Gastroesophageal sphincter (tissue), 4 donors: Measurements from ENCODE around the gene USF1. TPM values are rescaled to one million over a fixed set of nuclear protein-coding genes. Genes with fewer than 3 reads are reported as not detected.

Experiments used
- ATAC-seq: fragments of 150-250 bp; one replicate; pipeline ENCODE4 v1.9.1; 2016; ENCODE audit warnings: mild to moderate bottlenecking, moderate library complexity
- H3K27ac ChIP-seq, 4 donors: fragments of 200-600 bp; sonication (generic) in 3 of 4; 1 replicate in 3 of 4; 2 replicates in 1 of 4; pipeline ENCODE4 v1.5.1; 2016 to 2019
- H3K27me3 ChIP-seq: fragments of 200-600 bp; sonication (generic); one replicate; pipeline ENCODE4 v1.5.1; 2019
- H3K36me3 ChIP-seq, 2 donors: fragments of 200-600 bp; sonication (generic); one replicate each; pipeline ENCODE4 v1.5.1; 2019; ENCODE audit warnings: control low read depth in 1 of 2
- H3K4me1 ChIP-seq, 3 donors: fragments of 200-600 bp; sonication (generic); 1 replicate in 2 of 3; 2 replicates in 1 of 3; pipeline ENCODE4 v1.5.1; 2016 to 2019; ENCODE audit warnings: control low read depth in 2 of 3
- H3K4me3 ChIP-seq, 2 donors: fragments of 200-600 bp; sonication (generic); one replicate each; pipeline ENCODE4 v1.5.1; 2019; ENCODE audit warnings: mild to moderate bottlenecking in 1 of 2, moderate library complexity in 1 of 2
- H3K9me3 ChIP-seq, 3 donors: fragments of 200-600 bp; sonication (generic); one replicate each; pipeline ENCODE4 v1.5.1; 2017 to 2019; ENCODE audit warnings: control low read depth in 2 of 3
- EP300 ChIP-seq: sonication (generic); formaldehyde crosslinking; IDR thresholded peaks from one replicate; pipeline ENCODE4 v1.6.1; 2017; ENCODE audit warnings: antibody characterized with exemption, mild to moderate bottlenecking
- POLR2A ChIP-seq, 2 donors: fragments of 450-650 bp; IDR thresholded peaks; one replicate each; pipeline ENCODE4 v1.6.1; 2017; ENCODE audit warnings: antibody characterized with exemption in 2 of 2, mild to moderate bottlenecking in 2 of 2, moderate library complexity in 1 of 2
- POLR2AphosphoS5 ChIP-seq: sonication (generic); formaldehyde crosslinking; IDR thresholded peaks from one replicate; pipeline ENCODE4 v1.6.1; 2017; ENCODE audit warnings: antibody characterized with exemption
- WGBS, 2 donors: methylation state at CpG; one replicate each; pipeline ENCODE4 v1.1.5; 2018; ENCODE audit warnings: low coverage in 1 of 2; 5-methylcytosine and 5-hydroxymethylcytosine counted together
- total RNA-seq, 4 donors: library from RNA; depleted of rRNA; stranded (reverse); fragments of >200 nt; gene quantifications; one replicate each; pipeline ENCODE4 v1.1.0, GENCODE V29; 2016
- TF ChIP-seq, protein P1 (sequence below), 4 experiments: fragments of 200-600 bp in 2 of 4; fragments of 450-650 bp in 2 of 4; sonication (generic) in 1 of 4; IDR thresholded peaks; one replicate each; pipeline ENCODE4 v1.5.1; 2017 to 2019; ENCODE audit warnings: antibody characterized with exemption in 4 of 4, mild to moderate bottlenecking in 2 of 4, moderate library complexity in 2 of 4

Gene USF1
- total RNA-seq, 4 donors from 2014 or later: 50.9 to 79.4 (median 60.5) TPM

DNA sequence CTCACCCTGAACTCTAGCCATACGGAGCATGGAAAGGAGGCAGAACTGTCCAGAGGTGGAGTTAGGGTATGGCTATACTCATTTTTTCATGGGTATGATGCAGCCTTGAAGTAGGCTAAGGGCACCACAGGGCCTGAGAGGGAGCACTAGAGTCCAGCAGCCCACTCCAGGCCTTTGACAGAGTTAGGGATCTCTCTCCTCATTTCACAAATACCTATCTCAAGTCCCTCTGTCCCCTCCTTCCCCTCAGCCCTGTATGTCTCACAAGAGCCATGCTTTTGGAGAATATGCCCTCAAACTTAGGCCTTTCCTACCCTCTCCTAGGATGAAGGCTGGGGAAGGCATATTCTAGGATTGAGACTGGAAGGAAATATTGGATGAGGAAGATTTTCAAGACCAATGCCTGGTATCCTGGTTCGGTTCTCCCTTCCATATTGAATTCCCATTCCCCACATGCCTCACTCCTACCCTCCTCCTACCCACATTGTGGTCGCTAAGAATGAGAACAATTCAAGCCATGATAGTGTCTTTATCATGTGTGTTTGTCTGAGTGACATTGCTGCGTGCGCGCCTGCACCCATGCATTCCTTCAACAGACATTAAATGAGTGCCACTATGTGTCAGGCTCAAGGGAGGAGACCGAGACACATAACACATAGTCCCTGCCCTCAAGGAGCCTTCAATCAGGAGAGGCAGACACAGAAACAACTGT lies 46.2 kb upstream of the USF1 start:
- Histone ChIP-seq H3K27ac (no peak overlapping the region), H3K36me3 (no peaks in the 10 kb centered on the region), H3K9me3 (no peaks in the 10 kb centered on the region), H3K27me3 (peaks cover 6% of the 10 kb centered on the region), H3K4me1 (peaks cover 0 to 3% (median 2%) of the 10 kb centered on the region in 3 donors), H3K4me3 (no peak overlapping the region)
- TF ChIP-seq EP300 (no peak), POLR2AphosphoS5 (no peak), POLR2A (IDR thresholded peaks at IDR 0.05) (no peak)
- TF ChIP-seq, protein P1, sequence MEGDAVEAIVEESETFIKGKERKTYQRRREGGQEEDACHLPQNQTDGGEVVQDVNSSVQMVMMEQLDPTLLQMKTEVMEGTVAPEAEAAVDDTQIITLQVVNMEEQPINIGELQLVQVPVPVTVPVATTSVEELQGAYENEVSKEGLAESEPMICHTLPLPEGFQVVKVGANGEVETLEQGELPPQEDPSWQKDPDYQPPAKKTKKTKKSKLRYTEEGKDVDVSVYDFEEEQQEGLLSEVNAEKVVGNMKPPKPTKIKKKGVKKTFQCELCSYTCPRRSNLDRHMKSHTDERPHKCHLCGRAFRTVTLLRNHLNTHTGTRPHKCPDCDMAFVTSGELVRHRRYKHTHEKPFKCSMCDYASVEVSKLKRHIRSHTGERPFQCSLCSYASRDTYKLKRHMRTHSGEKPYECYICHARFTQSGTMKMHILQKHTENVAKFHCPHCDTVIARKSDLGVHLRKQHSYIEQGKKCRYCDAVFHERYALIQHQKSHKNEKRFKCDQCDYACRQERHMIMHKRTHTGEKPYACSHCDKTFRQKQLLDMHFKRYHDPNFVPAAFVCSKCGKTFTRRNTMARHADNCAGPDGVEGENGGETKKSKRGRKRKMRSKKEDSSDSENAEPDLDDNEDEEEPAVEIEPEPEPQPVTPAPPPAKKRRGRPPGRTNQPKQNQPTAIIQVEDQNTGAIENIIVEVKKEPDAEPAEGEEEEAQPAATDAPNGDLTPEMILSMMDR (IDR thresholded peaks at IDR 0.05): no peak
- no peak for ATAC-seq
- WGBS, 2 donors: 78 to 100% methylated on average over 2 to 3 of the region's 7 CpGs

DNA sequence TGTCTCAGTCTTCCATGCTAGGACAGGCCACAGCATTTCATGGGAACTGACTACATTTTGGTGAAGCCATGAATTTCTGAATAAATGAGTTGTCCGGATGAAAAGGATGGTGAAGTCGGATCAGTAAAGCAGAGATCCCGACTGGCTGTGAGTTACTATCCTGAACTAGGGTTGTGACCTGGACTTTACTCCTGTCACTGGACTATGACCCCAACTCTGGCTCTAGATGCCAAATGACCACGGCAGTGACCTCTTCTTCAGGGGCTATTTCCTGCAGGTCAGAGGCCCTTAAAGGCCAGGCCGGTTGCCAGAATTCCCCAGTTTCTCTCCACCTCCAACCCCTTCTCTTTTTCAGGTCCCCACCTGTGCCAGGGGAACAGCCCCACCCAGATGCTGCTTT lies 45.3 kb upstream of the USF1 start:
- Histone ChIP-seq H3K27ac (no peak overlapping the region), H3K36me3 (no peaks in the 10 kb centered on the region), H3K4me3 (no peak overlapping the region), H3K9me3 (no peaks in the 10 kb centered on the region), H3K27me3 (peaks cover 6% of the 10 kb centered on the region), H3K4me1 (no peaks in the 10 kb centered on the region)
- WGBS, 2 donors: 67 to 80% methylated on average over 1 to 2 of the region's 5 CpGs
- no peak for ATAC-seq
- TF ChIP-seq POLR2AphosphoS5: no peak
- no peak for TF ChIP-seq EP300
- TF ChIP-seq POLR2A (IDR thresholded peaks at IDR 0.05): no peak
- TF ChIP-seq, protein P1 (IDR thresholded peaks at IDR 0.05): no peak

GRCh38 chr1:161090617-161091016 lies 44.8 kb upstream of the USF1 start:
- H3K9me3 ChIP-seq: no peaks in the 10 kb centered on the region
- WGBS, 2 donors: 59 to 76% methylated on average over 3 of the region's 3 CpGs
- no peak overlapping the region for H3K27ac ChIP-seq
- ATAC-seq: no peak
- H3K4me1 ChIP-seq: no peaks in the 10 kb centered on the region
- no peak overlapping the region for H3K4me3 ChIP-seq
- H3K36me3 ChIP-seq: no peaks in the 10 kb centered on the region
- TF ChIP-seq EP300 (no peak), POLR2A (IDR thresholded peaks at IDR 0.05) (no peak), POLR2AphosphoS5 (no peak)
- TF ChIP-seq, protein P1 (IDR thresholded peaks at IDR 0.05): no peak
- H3K27me3 ChIP-seq: peaks cover 6% of the 10 kb centered on the region

- H3K36me3 ChIP-seq: no peaks in the 10 kb centered on the region
- 80 to 100% methylated on average over 2 to 3 of the region's 5 CpGs for WGBS, 2 donors
- TF ChIP-seq POLR2A (IDR thresholded peaks at IDR 0.05) (no peak), POLR2AphosphoS5 (no peak), EP300 (no peak)
- TF ChIP-seq, protein P1 (IDR thresholded peaks at IDR 0.05): no peak
- no peaks in the 10 kb centered on the region for H3K4me1 ChIP-seq
- no peak overlapping the region for H3K27ac ChIP-seq
- peaks cover 6% of the 10 kb centered on the region for H3K27me3 ChIP-seq
- H3K4me3 ChIP-seq: no peak overlapping the region
- ATAC-seq: no peak
- H3K9me3 ChIP-seq: no peaks in the 10 kb centered on the region
Measured at GRCh38 chr1:161089938-161090337, 44.2 kb upstream of the USF1 start.

DNA sequence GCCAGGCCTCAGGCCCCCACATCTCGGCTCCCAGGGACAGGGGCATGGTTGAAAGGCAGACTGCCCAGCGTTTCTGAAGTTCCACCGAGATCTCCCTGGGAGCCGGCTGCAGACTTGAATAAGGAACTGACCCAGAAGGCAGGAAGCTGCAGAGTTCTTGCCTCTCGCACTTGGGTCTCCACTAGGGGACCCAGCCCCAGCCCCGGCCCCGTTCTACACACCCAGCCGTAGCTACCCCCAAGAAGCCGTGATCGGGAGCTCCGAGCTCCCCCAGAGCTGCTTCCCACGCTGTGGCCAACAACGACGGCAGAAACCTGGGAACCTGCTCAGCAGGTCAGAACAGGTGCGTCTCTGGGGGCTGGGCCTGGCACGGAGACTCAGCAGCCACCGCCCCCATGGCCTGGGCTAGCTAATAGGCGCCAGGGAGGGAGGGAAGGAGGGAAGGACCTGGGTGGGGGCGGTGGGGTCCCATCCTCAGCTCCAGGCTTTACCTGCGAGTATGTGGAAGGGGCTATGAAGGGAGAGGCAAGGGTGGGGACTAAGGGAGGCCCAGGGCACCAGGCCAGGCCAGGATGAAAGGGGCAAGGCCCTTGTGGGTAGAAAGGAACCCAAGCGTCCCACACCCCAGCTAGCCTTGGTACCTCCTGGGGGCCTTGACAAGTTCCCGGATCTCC lies 43.6 kb upstream of the USF1 start, which contains the start of gene NECTIN4:
TSS of gene NECTIN4 (minus strand) at position 308 of the 674 bp plus-strand sequence. CDS start at position 46, 262 bp downstream.
- no peaks in the 10 kb centered on the region for H3K9me3 ChIP-seq
- H3K36me3 ChIP-seq: no peaks in the 10 kb centered on the region
- TF ChIP-seq POLR2A (IDR thresholded peaks at IDR 0.05) (no peak), POLR2AphosphoS5 (no peak), EP300 (no peak)
- TF ChIP-seq, protein P1 (IDR thresholded peaks at IDR 0.05): no peak
- H3K4me3 ChIP-seq: no peak within 1 kb of the TSS
- peaks cover 6% of the 10 kb centered on the region for H3K27me3 ChIP-seq
- 60 to 64% methylated on average over 6 to 8 of the region's 22 CpGs for WGBS, 2 donors
- no peak within 1 kb of the TSS for H3K27ac ChIP-seq
- no peak for ATAC-seq
- no peaks in the 10 kb centered on the region for H3K4me1 ChIP-seq
